Stimulated activated CD4-positive, alpha-beta T cell treated with anti-CD3 and anti-CD28 coated beads, TNF-alpha, amount 100 ng/mL, for 48 hours (primary cell): ENCODE results near the gene SIMC1.
"Not testable (repeated sequence)": the region's sequence is repeated elsewhere in the genome, so short reads cannot be mapped to it uniquely, and the experiment has no call there.

Experiments used
- DNase-seq, 3 donors: peaks; one replicate each; pipeline ENCODE4 v3.0.0-alpha.2; 2020; ENCODE audit warnings: low read depth in 3 of 3

The SIMC1 gene

GRCh38 chr5:176290057-176290840 lies 52.0 kb downstream of the SIMC1 start:
- DNase-seq = not testable (repeated sequence)

DNA sequence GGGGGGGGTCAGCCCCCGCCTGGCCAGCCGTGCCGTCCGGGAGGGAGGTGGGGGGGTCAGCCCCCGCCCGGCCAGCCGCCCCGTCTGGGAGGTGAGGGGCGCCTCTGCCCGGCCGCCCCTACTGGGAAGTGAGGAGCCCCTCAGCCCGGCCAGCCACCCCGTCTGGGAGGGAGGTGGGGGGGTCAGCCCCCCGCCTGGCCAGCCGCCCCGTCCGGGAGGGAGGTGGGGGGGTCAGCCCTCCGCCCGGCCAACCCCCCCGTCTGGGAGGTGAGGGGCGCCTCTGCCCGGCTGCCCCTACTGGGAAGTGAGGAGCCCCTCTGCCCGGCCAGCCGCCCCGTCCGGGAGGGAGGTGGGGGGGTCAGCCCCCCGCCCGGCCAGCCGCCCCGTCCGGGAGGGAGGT lies 67.1 kb downstream of the SIMC1 start:
- not testable (repeated sequence) for DNase-seq

DNA sequence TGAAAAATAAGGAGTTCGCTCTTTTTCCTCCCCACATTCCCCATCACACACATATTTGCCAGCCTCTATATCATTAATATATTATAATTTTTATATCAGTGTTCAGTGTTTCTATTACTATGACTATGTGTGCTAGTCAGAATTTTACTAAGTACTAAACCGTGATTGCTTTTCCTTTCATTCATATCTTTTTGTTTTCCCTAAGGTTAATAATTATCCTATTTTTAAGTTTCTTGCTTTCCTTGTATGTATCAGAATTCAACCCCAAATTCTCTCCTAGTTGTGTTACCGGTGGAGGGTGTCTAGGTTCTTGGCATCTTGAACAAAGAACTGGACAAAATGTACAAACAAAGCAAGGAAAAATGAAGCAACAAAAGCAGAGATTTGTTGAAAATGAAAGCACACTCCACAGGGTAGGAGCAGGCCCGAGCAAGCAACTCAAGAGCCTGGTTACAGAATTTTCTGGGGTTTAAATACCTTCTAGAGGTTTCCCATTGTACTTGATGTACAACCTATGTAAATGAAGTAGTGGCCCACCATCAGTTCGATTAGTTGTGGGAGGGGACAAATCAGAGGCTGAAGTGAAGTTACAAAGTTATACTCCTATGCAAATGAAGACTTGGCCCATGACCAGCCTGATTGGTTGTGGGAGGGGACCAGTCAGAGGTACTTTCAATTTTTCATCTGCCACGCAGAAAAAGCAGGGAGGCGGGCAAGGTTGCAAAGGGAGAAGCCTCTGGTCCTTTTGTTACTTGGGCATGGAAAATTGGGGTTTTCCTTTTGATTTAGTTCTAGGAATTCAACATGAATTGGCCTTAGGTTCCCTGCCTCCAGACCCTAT lies 79.5 kb downstream of the SIMC1 start:
- no peak for DNase-seq

DNA sequence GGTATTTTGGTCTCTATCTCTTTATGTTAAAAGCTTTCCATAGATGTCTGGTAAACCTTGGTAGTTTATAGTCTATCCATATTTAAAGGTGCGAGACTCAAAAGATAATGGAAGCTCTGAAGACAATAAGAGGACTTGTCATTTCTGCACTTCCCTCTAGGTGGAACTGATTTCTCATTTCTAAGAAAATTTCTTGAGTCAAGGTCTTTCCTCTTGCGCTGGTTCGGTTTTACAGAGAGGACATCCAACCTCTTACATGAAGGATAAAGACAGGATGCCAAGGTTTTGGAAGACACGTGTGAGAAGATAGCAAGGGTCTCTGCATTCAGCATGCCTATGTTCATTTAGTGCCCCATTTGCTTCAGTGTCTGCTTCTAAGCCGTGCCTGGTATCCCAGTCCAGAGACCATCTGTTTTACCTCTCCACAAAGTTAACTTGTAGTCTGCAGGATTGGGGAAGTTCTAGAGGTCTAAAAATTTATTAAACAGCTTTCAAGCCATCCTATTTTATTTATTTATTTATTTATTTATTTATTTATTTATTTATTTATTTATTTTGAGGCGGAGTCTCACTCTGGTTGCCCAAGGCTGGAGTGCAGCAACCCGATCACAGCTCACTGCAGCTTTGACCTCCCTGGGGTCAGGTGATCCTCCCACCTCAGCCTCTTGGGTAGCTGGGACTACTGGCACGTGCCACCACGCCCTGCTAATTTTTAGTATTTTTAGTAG lies 81.8 kb downstream of the SIMC1 start:
- DNase-seq = no peak

DNA sequence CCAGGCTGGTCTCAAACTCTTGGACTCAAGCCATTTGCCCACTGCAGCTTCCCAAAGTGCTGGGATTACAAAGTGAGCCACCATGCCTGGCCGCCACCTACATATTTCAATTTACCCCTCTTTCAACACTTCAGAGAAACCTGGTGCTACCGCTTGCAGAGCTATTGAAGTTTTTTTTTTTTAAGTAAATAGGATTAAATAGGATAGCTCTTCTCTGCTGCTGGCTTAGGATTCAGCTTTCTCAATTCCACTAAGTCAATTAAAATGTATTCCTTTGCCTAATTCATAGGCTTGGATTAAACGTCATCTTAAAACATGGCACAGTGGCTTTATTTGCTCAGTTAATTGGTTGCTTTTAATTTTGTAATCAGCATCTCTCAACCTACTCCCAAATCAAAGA lies 82.4 kb downstream of the SIMC1 start:
- DNase-seq = no peak

DNA sequence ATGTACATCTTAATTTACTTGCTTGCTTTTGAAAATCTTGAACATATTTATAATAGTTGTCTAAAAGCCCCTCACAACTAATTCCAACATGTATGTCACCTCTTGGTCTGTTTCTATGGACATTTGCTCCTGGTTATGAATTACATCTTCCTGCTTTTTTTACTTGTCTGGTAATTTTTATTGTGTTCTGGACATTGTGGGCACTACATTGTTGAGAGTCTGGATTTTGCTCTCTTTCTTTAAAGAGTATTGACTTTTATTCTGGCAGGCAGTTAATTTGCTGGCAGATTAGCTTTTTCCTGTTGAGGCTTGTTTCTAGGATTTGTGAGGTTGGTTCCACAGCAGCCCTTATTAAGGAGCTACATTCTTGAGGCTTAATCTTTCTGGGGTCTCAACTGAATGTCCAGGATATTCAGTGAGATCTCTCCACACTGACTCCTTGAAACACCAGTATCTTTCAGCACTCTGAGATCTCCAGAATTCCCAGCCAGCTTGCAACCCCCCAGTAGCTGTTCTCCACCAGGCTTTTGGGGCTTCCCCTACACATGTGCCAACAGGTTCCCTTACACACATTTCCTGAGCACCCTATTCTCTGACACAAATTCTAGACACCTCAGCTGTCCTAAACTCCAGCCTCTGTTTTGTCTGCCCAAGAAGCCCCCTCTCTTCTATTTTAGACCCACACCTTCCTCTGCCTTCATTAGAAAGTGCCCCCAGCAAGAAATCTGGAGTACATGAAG lies 96.0 kb downstream of the SIMC1 start:
- no peak for DNase-seq

DNA sequence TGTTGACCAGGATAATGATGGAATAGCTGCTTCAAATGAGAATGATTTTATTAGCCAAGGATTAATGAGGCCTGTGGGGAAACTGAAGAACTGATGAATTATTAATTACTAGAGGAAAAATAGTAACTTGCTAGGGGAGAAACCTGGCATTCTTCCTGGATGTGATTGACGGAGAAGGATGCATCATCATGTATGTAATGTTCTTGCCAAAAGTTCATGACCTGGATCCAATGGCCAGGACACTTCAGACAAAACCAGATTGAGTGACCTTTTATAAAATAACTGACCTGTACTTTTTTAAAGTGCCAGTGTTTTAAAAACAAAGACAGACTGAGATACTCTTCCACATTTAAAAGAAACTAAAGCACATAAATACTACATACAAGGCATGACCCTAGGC lies 99.7 kb downstream of the SIMC1 start:
- DNase-seq = no peak

GRCh38 chr5:176339304-176339703 lies 101.1 kb downstream of the SIMC1 start:
- DNase-seq = no peak

GRCh38 chr5:176341325-176342157 lies 103.3 kb downstream of the SIMC1 start:
- no peak for DNase-seq

DNA sequence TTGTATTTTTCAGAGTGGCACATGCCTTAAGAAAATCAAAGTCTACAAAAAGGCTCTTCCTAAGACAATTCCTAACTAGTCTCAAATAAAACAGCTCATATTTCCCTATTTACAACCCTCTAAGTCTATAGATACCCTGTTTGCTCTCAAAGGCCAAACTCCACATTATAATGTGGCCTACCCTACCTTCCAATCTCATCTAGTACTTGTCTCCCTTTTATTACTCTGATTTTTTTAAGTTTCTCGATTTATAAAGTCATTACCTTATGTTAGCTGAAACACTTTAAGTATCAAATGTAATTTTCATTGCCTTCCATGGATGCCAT lies 103.9 kb downstream of the SIMC1 start:
- DNase-seq = no peak

DNA sequence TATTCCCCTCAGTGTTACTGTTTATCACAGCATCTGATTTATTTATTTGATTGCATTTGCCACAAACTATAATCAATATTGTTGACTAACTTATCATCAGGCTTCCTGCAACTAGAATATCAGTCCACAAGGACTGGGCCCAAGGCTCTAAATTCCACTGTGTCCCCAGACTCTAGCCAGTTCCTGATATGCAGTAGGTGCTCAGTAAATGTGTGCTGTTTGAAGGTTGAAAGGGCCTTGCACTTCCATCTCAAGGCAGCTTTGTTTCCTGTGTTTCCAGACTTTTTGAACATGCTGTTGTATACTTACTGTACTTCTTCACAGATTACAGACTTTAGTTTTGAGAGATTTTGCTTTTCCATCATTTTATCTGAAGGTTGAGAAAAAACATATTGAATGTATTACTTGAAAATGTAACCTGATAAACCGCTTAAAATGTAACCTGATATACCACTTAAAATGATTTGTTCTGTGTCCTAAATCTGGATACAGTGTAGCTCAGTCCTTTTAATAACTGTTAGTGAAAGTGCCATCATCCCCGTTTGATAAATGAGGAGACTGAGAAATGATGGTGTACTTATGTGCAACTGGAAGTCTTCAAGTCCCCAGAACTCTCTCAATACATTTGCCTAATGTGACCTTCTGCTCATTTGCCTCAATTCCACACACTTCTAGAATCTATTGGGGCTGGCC lies 104.7 kb downstream of the SIMC1 start:
- no peak for DNase-seq

DNA sequence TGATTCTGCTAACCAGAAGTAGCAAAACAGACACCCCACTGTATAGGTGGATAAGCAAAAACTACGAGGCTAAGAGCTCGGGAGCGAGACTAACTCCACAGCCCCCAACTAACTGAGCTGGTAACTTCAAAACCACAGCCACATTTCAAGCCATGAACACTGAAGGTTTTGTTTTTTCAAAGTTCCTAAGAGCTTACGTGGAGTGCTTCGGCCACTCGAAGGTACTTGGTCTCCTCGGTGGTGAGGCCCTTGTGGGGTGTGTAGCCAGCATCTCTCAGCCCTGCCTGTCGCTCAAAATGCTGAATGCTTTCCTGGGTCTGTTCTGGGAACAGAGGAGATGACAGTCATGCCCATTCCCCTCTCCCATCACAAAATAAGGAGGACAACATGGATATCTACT lies 112.2 kb downstream of the SIMC1 start:
- DNase-seq = no peak

- no peak for DNase-seq
Measured at GRCh38 chr5:176352116-176352878, 114.1 kb downstream of the SIMC1 start.

DNA sequence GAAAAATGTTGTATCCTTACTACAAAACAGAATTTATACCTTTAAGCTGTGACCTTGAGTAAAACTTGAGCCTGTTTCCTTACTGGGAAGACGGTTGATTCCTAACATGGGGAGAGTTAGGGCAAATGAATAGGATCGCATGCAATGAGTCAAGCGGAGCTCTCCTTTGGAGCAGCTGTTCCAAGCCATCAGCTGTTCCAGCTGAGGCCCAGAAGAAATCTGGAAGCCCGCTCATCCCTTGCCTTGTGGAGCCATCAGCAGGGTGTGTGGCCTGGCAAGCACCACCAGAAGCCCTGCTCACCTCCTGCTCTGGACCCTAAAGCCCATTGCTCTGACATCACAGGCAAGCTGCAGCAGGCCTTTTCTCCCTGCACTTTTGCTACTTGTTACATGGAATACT lies 115.3 kb downstream of the SIMC1 start:
- DNase-seq = no peak

DNA sequence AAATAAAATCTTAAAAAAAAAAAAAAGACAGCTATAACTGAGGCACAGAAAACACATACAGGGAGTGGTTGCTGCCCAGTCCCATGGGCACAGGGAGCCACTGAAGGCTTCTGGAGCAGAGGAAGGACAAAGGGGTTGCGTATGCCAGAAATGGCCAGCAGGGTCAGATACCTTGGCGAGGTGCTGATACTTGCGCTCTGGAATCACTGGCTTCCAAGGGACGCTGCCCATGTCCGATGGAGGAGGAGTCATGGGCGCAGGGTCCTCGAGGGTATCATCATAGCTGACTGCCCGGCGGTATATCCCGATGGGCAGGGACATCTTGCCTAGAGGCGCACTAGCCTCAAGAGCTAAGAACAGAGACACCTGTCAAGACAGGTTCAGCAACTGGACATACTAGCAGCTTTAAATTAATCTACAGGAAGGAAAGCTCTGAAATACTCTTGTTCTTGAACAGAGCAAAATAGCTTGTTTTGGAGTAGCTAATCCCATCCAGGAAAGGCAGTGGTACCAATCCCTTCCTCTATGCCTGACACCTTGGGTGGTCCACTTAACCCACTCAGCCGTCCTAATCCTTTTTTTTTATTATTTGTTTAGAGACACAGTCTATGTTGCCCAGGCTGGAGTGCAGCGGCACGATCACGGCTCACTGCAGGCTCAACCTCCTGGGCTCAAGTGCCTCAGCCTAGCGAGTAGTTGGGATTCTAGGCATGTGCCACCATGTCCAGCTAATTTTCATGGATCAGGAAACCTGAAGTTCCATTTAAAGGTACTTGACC lies 117.4 kb downstream of the SIMC1 start:
- no peak for DNase-seq

GRCh38 chr5:176356179-176356566 lies 117.9 kb downstream of the SIMC1 start:
- no peak for DNase-seq

DNA sequence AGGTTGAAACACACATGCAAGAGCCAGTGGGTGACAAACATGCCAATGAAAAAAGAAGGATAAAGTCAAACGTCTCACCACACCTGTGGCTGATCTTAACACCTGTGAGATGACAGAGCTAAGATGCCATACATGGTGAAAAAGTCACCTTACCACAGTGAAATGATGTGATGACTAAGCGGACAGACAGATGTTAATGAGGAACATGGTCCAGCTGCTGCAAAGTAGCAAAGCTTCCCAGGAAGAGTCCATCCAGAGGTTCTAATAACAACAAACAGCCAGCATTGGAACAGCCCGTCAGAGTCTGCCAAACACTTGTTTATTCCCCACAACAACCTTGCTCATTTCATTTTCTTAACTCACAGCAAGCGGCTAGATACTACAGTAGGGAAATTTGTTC lies 121.4 kb downstream of the SIMC1 start:
- no peak for DNase-seq

DNA sequence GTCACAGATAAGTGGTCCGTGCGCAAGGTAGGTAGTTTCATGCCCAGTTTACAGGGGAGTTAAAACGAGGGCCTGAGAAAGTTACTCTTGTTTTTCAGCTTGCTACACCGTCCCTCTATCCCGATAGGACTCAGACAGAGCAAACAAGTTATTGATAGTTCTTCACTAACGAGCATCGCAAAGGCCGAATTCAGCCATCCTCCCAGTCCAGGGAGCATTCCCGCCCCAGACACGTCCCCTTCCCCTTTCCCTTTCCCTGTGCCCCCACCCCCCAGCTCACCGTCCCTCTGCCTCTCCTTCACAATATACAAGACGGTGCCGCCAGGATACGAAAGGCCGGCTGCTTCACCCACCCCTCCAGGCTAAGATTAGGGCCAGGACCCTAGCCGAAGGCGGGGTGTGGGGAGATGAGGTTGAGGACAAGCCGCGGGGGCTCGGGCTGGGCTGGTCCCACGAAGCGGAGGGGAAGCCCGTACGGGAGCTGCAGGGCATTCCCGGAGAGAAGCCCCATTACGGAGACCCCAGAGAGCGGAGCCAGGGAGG lies 122.7 kb downstream of the SIMC1 start:
- DNase-seq = no peak
